NOMO-1 treated with dmso at 0.1 percent for 144 hours (cell line): ENCODE measurements around the gene CLIC3.
A peak's percentile ranks its signal among the peaks of the same experiment; 100 is the strongest.
"Not testable (repeated sequence)": the region's sequence is repeated elsewhere in the genome, so short reads cannot be mapped to it uniquely, and the experiment has no call there.

Experiments used
- DNase-seq: peaks from one replicate; lab custom pipeline; 2025; ENCODE audit not compliant: unreplicated experiment; lab: John Stamatoyannopoulos, UW

CLIC3 gene

DNA sequence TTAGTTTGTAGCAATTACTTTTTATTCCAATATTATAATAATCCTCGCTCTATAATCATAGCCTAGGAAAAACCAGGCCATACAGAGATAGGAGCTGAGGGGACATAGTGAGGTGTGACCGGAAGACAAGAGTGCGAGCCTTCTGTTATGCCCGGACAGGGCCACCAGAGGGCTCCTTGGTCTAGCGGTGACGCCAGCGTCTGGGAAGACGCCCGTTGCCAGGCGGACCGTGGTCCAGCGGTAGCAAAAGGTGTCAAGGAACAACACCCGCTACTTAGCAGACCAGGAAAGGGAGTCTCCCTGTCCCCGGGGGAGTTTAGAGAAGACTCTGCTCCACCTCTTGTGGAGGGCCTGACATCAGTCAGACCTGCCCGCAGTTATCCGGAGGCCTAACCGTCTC is 7.9 kb upstream of the CLIC3 start:
- not testable (repeated sequence) for DNase-seq

- DNase-seq: no peak
These were observed 6.3 kb upstream of the CLIC3 start for GRCh38 chr9:137002646-137003041.

- DNase-seq: no peak
These were observed 5.7 kb upstream of the CLIC3 start for GRCh38 chr9:137001857-137002645.

- peak; percentile 86 for DNase-seq
These were observed 4.0 kb upstream of the CLIC3 start for GRCh38 chr9:137000177-137000930.

DNA sequence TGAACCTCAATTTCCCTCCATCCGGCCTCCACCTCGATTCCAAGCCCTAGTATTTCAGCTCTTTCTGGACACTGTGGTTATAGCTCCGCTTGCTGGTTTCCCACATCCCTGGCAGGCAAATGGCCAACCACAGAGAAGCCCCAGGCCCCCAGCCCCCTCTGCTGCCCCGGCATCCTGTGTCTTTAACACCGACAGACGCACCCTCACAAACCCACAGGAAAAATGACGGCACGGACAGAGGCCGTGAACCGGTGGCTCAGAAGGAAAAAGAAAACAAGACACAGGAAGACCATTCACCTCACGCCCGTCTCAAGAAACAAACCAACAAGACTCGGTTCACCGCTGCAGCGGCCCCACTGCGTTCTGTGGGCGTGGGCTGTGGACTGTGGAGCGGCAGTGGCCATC is 1.5 kb upstream of the CLIC3 start:
- DNase-seq: no peak

- DNase-seq: no peak
These were observed 1.0 kb upstream of the CLIC3 start for GRCh38 chr9:136997371-136997770.

- DNase-seq: no peak
These were observed 526 bp downstream of the CLIC3 start for GRCh38 chr9:136995772-136996311.

- DNase-seq: no peak
These were observed 1.0 kb downstream of the CLIC3 start for GRCh38 chr9:136995362-136995761.

GRCh38 chr9:136994888-136995230 is 1.5 kb downstream of the CLIC3 start:
- no peak for DNase-seq

GRCh38 chr9:136994180-136994887 is 2.0 kb downstream of the CLIC3 start:
- no peak for DNase-seq

- no peak for DNase-seq
These were observed 3.5 kb downstream of the CLIC3 start for GRCh38 chr9:136992819-136993369.

DNA sequence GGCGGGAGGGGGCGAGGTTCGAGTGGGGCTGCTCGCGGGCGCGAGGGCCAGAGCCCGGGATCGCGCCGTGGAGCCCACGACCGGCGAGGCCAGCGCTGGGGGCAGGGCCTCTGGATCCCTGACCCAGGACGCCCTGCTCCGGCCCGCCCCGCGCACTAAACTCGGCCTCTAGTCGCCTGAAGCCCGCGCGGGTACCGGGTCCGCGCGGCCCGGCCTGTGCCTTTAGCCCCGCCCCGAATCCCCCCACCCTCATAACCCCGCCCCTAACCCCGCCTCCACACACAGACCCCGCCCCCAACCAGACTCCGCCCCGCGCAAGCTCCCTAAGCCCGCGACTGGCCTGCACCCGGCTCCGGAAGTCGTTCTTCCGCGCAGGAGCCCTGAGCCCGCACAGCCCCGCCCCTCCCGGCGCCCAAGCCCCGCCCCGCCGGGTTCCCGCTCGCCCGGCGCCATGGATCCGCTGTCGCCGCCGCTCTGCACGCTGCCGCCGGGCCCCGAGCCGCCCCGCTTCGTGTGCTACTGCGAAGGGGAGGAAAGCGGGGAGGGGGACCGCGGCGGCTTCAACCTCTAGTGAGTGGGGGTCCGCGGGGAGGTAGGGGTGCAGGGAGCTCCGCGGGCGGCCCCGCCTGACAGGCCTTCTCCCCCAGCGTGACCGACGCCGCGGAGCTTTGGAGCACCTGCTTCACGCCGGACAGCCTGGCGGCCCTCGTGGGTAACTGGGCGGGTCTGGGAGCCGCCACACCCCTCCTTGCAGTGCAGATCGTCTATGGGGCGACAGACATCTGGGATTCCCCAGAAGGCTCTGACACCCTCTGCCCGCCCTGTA is 4.2 kb downstream of the CLIC3 start, which contains the start of gene PAXX:
PAXX (plus strand) TSS at position 430 of the 826 bp plus-strand sequence; CDS start at position 452, 22 bp downstream.
- peak; percentile 97 for DNase-seq

DNA sequence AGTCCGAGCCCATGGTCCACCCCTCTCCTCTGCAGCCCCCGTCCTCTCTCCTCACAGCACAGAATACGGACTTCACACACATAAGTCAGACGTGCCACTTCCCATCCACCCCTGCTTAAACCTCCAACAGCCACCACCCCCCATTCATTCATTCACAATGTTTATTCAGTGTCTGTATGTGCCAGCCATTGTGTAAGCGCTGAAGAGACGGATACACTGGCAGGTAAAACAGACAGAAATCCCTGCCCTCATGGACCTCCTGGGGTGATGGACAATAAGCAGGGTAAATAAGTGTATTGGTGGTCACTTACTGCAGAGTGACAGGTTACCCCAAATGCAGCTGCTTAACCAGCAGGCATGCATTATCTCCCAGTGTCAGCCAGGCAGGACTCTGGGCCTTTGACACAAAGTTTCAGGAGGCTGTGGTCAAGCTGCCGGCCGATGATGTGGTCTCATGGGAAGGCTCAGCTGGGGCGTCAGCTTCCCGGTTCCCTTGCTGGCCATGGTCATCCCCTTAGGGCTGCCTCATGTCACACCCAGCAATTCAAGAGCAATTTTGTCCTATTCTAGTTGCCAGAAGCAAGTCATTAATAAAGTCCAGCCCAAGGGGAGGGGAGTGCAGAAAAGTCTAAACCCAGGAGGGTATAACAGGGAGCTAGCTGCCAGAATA is 6.0 kb downstream of the CLIC3 start:
- DNase-seq: no peak

DNA sequence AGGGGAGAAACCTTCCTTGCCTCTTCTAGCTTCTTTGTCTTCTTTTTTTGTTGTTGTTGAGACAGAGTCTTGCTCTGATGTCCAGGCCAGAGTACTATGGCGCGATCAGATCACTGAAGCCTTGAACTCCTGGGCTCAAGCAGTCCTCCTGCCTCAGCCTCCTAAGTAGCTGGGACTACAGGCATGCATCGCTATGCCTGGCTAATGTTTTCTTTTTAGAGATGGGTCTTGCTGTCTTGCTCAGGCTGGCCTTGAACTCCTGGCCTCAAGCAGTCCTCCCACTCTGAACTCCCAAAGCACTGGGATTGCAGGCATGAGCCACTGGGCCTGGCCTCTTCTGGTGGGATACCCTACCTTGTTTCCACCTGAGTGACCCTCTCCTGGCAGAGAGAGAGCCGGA is 7.5 kb downstream of the CLIC3 start:
- no peak for DNase-seq

DNA sequence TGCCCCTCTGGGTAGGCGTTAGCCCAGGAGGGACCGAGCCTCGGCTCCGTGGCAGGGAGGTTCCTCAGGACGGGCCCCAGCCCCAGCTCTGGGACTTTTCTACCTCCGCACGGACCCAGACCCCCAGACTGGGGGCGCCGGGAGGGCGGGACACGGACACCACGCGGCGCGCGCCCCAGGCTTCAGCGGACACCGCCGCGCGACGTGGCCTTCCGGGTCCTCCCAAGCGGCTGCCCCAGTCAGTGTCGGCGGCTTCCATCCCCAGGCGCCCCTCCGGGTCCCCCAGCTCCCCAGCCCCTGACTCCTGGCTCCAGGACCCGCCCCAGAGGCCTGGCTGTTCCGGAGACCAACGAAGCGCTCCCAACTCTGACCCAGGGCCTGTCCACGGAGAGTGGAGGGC is 10.5 kb downstream of the CLIC3 start:
- DNase-seq: no peak

GRCh38 chr9:136985027-136985602 is 11.3 kb downstream of the CLIC3 start:
- no peak for DNase-seq

- DNase-seq: no peak
These were observed 11.8 kb downstream of the CLIC3 start for GRCh38 chr9:136984464-136985026.

DNA sequence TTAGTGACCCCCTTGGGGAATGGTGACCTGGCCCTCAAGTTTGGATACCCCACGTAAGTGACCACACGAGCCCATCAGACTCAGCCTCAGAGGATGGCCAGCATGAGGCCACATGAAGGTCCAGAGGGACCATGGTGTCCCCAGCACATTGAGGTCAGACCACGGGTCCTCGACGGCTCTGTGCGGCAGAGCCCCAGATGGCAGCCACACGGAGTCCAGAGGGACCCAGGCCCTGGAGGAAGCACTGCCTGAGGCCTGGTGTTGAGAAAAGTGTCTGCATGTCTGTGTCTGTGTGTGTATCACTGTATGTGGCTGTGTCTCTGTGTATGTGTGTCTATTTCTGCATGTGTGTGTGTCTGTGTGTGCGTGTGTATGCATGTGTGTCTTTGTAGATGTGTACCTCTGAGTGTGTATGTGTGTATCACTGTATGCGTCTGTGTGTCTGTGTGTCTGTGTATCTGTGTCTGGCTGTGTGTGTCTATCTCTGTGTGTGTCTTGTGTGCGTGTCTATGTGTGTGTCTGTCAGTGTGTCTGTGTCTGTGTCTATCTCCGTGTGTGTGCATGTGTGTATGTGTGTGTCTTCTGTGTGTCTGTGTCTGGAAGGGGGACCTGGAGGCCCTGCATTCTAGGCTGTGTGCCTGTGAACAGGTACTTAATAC is 12.6 kb downstream of the CLIC3 start:
- DNase-seq: no peak

GRCh38 chr9:136983167-136983566 is 13.2 kb downstream of the CLIC3 start:
- DNase-seq: no peak
